IMR-90 (cell line): ENCODE results near the gene CNPY3. TPM values are rescaled to one million over a fixed set of nuclear protein-coding genes. Genes with fewer than 3 reads are reported as not detected.

Experiments used
- ATAC-seq: fragments of 200-7000 bp; cut with Tn5 transposase; 2 replicates; pipeline ENCODE4 v1.9.1; 2020; ENCODE audit warnings: low read depth, mild to moderate bottlenecking, moderate library complexity
- BruUV-seq: library from RNA; stranded (reverse); fragments of 400-500 nt; replicated peaks from 2 replicates; lab custom pipeline; 2021; lab: Mats Ljungman, UMichigan
- CTCF ChIA-PET: fragments of 300-600 bp; formaldehyde crosslinking; extraction: SDS; loops from one replicate; lab custom pipeline; 2021; ENCODE audit warnings: antibody characterized with exemption; lab: Yijun Ruan, JAX
- POLR2A ChIA-PET: fragments of 300-600 bp; sonication (Branson Sonifier 250); formaldehyde crosslinking; loops from one replicate; lab custom pipeline; 2022; ENCODE audit warnings: antibody characterized with exemption; ENCODE audit not compliant: unreplicated experiment; lab: Charles Lee
- DNase-seq: peaks from one replicate; pipeline ENCODE4 v3.0.0; 2013
- H2AFZ ChIP-seq: replicated peaks from 2 replicates; pipeline ENCODE3; 2013; ENCODE audit warnings: low read length, mild to moderate bottlenecking; ENCODE audit not compliant: poor library complexity
- H2AK5ac ChIP-seq: 2 replicates; pipeline ENCODE4 v1.6.1; 2013; ENCODE audit warnings: low read depth, low read length, inconsistent platforms
- H2AK9ac ChIP-seq: replicated peaks from 2 replicates; pipeline ENCODE3; 2013; ENCODE audit warnings: mild to moderate bottlenecking, low read depth, low read length, moderate library complexity; ENCODE audit not compliant: poor library complexity
- H2BK120ac ChIP-seq: 2 replicates; pipeline ENCODE4 v1.6.1; 2013; ENCODE audit warnings: low read depth, low read length, inconsistent platforms
- H2BK15ac ChIP-seq: 3 replicates; pipeline ENCODE4 v1.6.1; 2013; ENCODE audit warnings: low read depth, low read length, inconsistent platforms
- H2BK20ac ChIP-seq: 2 replicates; pipeline ENCODE4 v1.6.1; 2013; ENCODE audit warnings: low read depth, mild to moderate bottlenecking, inconsistent platforms, low read length, moderate library complexity
- H2BK5ac ChIP-seq: 2 replicates; pipeline ENCODE4 v1.6.1; 2013; ENCODE audit warnings: mild to moderate bottlenecking, low read depth, low read length, inconsistent platforms; ENCODE audit not compliant: poor library complexity, severe bottlenecking
- H3K14ac ChIP-seq: replicated peaks from 2 replicates; pipeline ENCODE4 v1.6.1; 2013; ENCODE audit warnings: low read depth, low read length, inconsistent platforms
- H3K18ac ChIP-seq: 2 replicates; pipeline ENCODE4 v1.6.1; 2013; ENCODE audit warnings: low read depth, low read length, control low read depth
- H3K23ac ChIP-seq: 2 replicates; pipeline ENCODE4 v1.6.1; 2013; ENCODE audit warnings: low read depth, low read length, inconsistent platforms
- H3K27ac ChIP-seq: 2 replicates; pipeline ENCODE4 v1.5.1; 2013; ENCODE audit warnings: mild to moderate bottlenecking, control low read depth, low read length; ENCODE audit not compliant: insufficient read depth
- H3K27me3 ChIP-seq: 2 replicates; pipeline ENCODE4 v1.6.1; 2013; ENCODE audit warnings: low read length; ENCODE audit not compliant: control insufficient read depth, insufficient read depth
- H3K36me3 ChIP-seq: 2 replicates; pipeline ENCODE4 v1.6.1; 2013; ENCODE audit warnings: low read length, mixed read lengths; ENCODE audit not compliant: control insufficient read depth, insufficient read depth
- H3K4ac ChIP-seq: 2 replicates; pipeline ENCODE4 v1.6.1; 2013; ENCODE audit warnings: low read depth, low read length, inconsistent platforms
- H3K4me1 ChIP-seq: 2 replicates; pipeline ENCODE4 v1.6.1; 2013; ENCODE audit warnings: low read length, mixed read lengths; ENCODE audit not compliant: control insufficient read depth, insufficient read depth
- H3K4me2 ChIP-seq: 2 replicates; pipeline ENCODE4 v1.6.1; 2013; ENCODE audit warnings: low read depth, mild to moderate bottlenecking, control low read depth, low read length, moderate library complexity
- H3K4me3 ChIP-seq: 2 replicates; pipeline ENCODE4 v1.5.1; 2013; ENCODE audit warnings: low read depth, mild to moderate bottlenecking, control low read depth, low read length, moderate library complexity; ENCODE audit not compliant: insufficient read depth
- H3K56ac ChIP-seq: 2 replicates; pipeline ENCODE4 v1.6.1; 2013; ENCODE audit warnings: low read length, inconsistent platforms; ENCODE audit not compliant: insufficient read depth; ENCODE audit errors: extremely low read depth
- H3K79me1 ChIP-seq, 2 experiments: 2 replicates each; pipeline ENCODE4 v1.6.1; 2013; ENCODE audit warnings: low read length in 2 of 2, inconsistent platforms in 1 of 2, low read depth in 1 of 2
- H3K9ac ChIP-seq: 2 replicates; pipeline ENCODE4 v1.6.1; 2013; ENCODE audit warnings: low read depth, low read length, control low read depth
- H3K9me1 ChIP-seq: 2 replicates; pipeline ENCODE4 v1.6.1; 2013; ENCODE audit warnings: low read length, inconsistent platforms; ENCODE audit not compliant: insufficient read depth
- H3K9me3 ChIP-seq: 2 replicates; pipeline ENCODE4 v1.6.1; 2013; ENCODE audit warnings: low read length; ENCODE audit not compliant: control insufficient read depth, insufficient read depth
- H4K20me1 ChIP-seq: 2 replicates; pipeline ENCODE4 v1.6.1; 2013; ENCODE audit warnings: low read length, inconsistent platforms; ENCODE audit not compliant: insufficient read depth
- H4K5ac ChIP-seq: 2 replicates; pipeline ENCODE4 v1.6.1; 2013; ENCODE audit warnings: mild to moderate bottlenecking, low read depth, low read length, control low read depth
- H4K8ac ChIP-seq, 2 experiments: 2 replicates each; pipeline ENCODE4 v1.6.1; 2013; ENCODE audit warnings: low read depth in 2 of 2, low read length in 2 of 2, control low read depth in 1 of 2, inconsistent platforms in 1 of 2
- H4K91ac ChIP-seq: 2 replicates; pipeline ENCODE4 v1.6.1; 2013; ENCODE audit warnings: low read depth, low read length, inconsistent platforms; ENCODE audit not compliant: insufficient read depth
- CTCF ChIP-seq: conservative IDR thresholded peaks from 2 replicates; pipeline ENCODE4 v1.5.1; 2012; ENCODE audit warnings: mild to moderate bottlenecking, low read depth, low read length, improper control_type of control experiment
- FOS ChIP-seq: fragments of 150-350 bp; IDR thresholded peaks from 2 replicates; pipeline ENCODE4 v1.6.1; 2016; ENCODE audit warnings: low read depth, low read length
- MXI1 ChIP-seq: IDR thresholded peaks from 2 replicates; pipeline ENCODE4 v1.6.1; 2012; ENCODE audit warnings: low read depth, mild to moderate bottlenecking, low read length, moderate library complexity, borderline replicate concordance
- NFE2L2 ChIP-seq: fragments of 150-350 bp; IDR thresholded peaks from 2 replicates; pipeline ENCODE4 v1.6.1; 2016; ENCODE audit warnings: low read depth, mild to moderate bottlenecking, low read length
- POLR2A ChIP-seq: IDR thresholded peaks from 2 replicates; pipeline ENCODE4 v1.6.1; 2012; ENCODE audit warnings: mild to moderate bottlenecking, low read depth, low read length
- RCOR1 ChIP-seq: IDR thresholded peaks from 2 replicates; pipeline ENCODE4 v1.6.1; 2012; ENCODE audit warnings: mild to moderate bottlenecking, low read length, improper control_type of control experiment; ENCODE audit not compliant: insufficient replicate concordance
- RFX5 ChIP-seq: IDR thresholded peaks from 2 replicates; pipeline ENCODE4 v1.8.0; 2012; ENCODE audit warnings: low read depth, mild to moderate bottlenecking, low read length, moderate library complexity
- WGBS, 2 experiments: methylation state at CpG; one replicate each; pipeline versions ENCODE4 v1.1.5 to v1.1.7; 2013; ENCODE audit warnings: missing lambda C conversion rate in 2 of 2; ENCODE audit not compliant: insufficient read length in 1 of 2; ENCODE audit errors: extremely low coverage in 2 of 2; 5-methylcytosine and 5-hydroxymethylcytosine counted together
- dilution Hi-C: fragments of 300-500 bp; cut with HindIII; formaldehyde crosslinking; loops from one replicate; pipeline ENCODE4 v1.14.3; 2018; ENCODE audit warnings: low sequenced_read_pairs; ENCODE audit not compliant: unreplicated experiment
- in situ Hi-C: fragments of 300-500 bp; cut with MboI; formaldehyde crosslinking; loops from 3 replicates; pipeline ENCODE4 v1.14.3; 2019; ENCODE audit warnings: low sequenced_read_pairs, inconsistent platforms, mixed read lengths
- intact Hi-C: fragments of 100-400 bp; cut with micrococcal nuclease; formaldehyde crosslinking; loops from 2 replicates; pipeline ENCODE4 v1.10.0; 2022
- polyA plus RNA-seq, 3 experiments: library from polyadenylated mRNA; depleted of rRNA; stranded (reverse); fragments of >200 nt; gene quantifications; 2 replicates each; pipeline ENCODE4 v1.2.3, GENCODE V29; 2012; ENCODE audit warnings: low replicate concordance in 1 of 3
- total RNA-seq: library from RNA; depleted of rRNA; stranded (reverse); fragments of >200 nt; gene quantifications from 2 replicates; pipeline ENCODE4 v1.2.3, GENCODE V29; 2012

The CNPY3 gene
- total and polyA plus RNA-seq, 2 of the 4 experiments (the other 2 are of a cell fraction) = 13.3 to 39.2 TPM

- peak overlapping the region; percentile 42; the same call in 1 of the 2 replicates for H2BK20ac ChIP-seq
- H3K4me3 ChIP-seq = no peak overlapping the region
- peaks cover 17% of the 10 kb centered on the region for H3K9me1 ChIP-seq
- CTCF ChIA-PET = no interaction called here
- WGBS, 2 experiments = 65 to 100% methylated on average over 2 to 3 of the region's 5 CpGs
- no peak overlapping the region for H2AK9ac ChIP-seq
- in situ Hi-C loops (no loop called here), intact Hi-C loops (no loop called here), dilution Hi-C loops (no loop called here)
- H3K27ac ChIP-seq = no peak overlapping the region
- H4K5ac ChIP-seq = no peak overlapping the region
- no peaks in the 10 kb centered on the region for H3K27me3 ChIP-seq
- H2BK5ac ChIP-seq = no peak overlapping the region
- peaks cover 8% of the 10 kb centered on the region for H3K4me1 ChIP-seq
- no peak overlapping the region for H3K18ac ChIP-seq
- H2BK120ac ChIP-seq = peak overlapping the region; percentile 52; the same call in 1 of the 2 replicates
- DNase-seq (no peak), ATAC-seq (no peak)
- 0 out of 2 replicates have a peak, but pooled peaks cover 2% of the 10 kb centered on the region for H3K36me3 ChIP-seq
- POLR2A ChIA-PET = no interaction called here
- H2AK5ac ChIP-seq = peak overlapping the region; percentile 10; the same call in 1 of the 2 replicates
- H3K9ac ChIP-seq = no peak overlapping the region
- H4K91ac ChIP-seq = 0 out of 2 replicates have a peak overlapping the region, but pooled peaks have one; percentile 6
- no peak overlapping the region for H3K4me2 ChIP-seq
- no peaks in the 10 kb centered on the region for H3K9me3 ChIP-seq
- H3K56ac ChIP-seq = no peak overlapping the region
- no peak overlapping the region for H2BK15ac ChIP-seq
- BruUV-seq = no TSS peak
- H4K20me1 ChIP-seq = peaks cover 23% of the 10 kb centered on the region
- H4K8ac ChIP-seq = peak overlapping the region in 1 of 2 experiments; percentile 30; a peak in 1 of 4 replicates
- peaks cover 18 to 50% of the 10 kb centered on the region in 2 experiments for H3K79me1 ChIP-seq
- peak overlapping the region; percentile 30; the same call in 1 of the 2 replicates for H3K4ac ChIP-seq
- H3K14ac ChIP-seq = no peak overlapping the region
- H2AFZ ChIP-seq = no peak overlapping the region
- peak overlapping the region; percentile 64; the same call in 1 of the 2 replicates for H3K23ac ChIP-seq
- TF ChIP-seq MXI1 (no peak), FOS (no peak), POLR2A (no peak), RCOR1 (no peak), CTCF (no peak), RFX5 (no peak), NFE2L2 (no peak)
These were observed 52.6 kb downstream of the CNPY3 start for GRCh38 chr6:42981836-42982235.
